Immature natural killer cell (primary cell): ENCODE results near the gene ZNF69. TPM values are rescaled to one million over a fixed set of nuclear protein-coding genes. Genes with fewer than 3 reads are reported as not detected.
"Not testable (repeated sequence)": the region's sequence is repeated elsewhere in the genome, so short reads cannot be mapped to it uniquely, and the experiment has no call there.

Experiments
- DNase-seq, 3 donors: peaks; one replicate each; pipeline ENCODE4 v3.0.0; 2022; ENCODE audit warnings: mixed read lengths in 1 of 3
- H3K27ac Mint-ChIP-seq, 6 donors: one replicate each; pipeline ENCODE4 v1.8.0; 2020; ENCODE audit warnings: mixed read lengths in 6 of 6, mild to moderate bottlenecking in 5 of 6, inconsistent platforms in 4 of 6, moderate library complexity in 3 of 6
- H3K27me3 Mint-ChIP-seq, 3 donors: one replicate each; pipeline ENCODE4 v1.8.0; 2020 to 2021; ENCODE audit warnings: low read depth in 3 of 3, mild to moderate bottlenecking in 3 of 3, mixed read lengths in 3 of 3, moderate library complexity in 3 of 3, inconsistent platforms in 1 of 3
- H3K36me3 Mint-ChIP-seq, 3 donors: one replicate each; pipeline ENCODE4 v1.8.0; 2020; ENCODE audit warnings: mixed read lengths in 3 of 3, inconsistent platforms in 2 of 3, mild to moderate bottlenecking in 2 of 3
- H3K4me1 Mint-ChIP-seq, 2 donors: one replicate each; pipeline ENCODE4 v1.8.0; 2020; ENCODE audit warnings: inconsistent platforms in 2 of 2, mild to moderate bottlenecking in 2 of 2, mixed read lengths in 2 of 2, moderate library complexity in 1 of 2
- H3K4me3 Mint-ChIP-seq, 5 donors: one replicate each; pipeline ENCODE4 v1.8.0; 2020; ENCODE audit warnings: mild to moderate bottlenecking in 5 of 5, mixed read lengths in 5 of 5, inconsistent platforms in 3 of 5, moderate library complexity in 3 of 5
- H3K9me3 Mint-ChIP-seq, 6 donors: one replicate each; pipeline ENCODE4 v1.8.0; 2020; ENCODE audit warnings: mild to moderate bottlenecking in 6 of 6, mixed read lengths in 6 of 6, inconsistent platforms in 4 of 6, moderate library complexity in 3 of 6
- polyA plus RNA-seq, 3 donors: library from polyadenylated mRNA; unstranded; fragments of 300-500 nt; fragmentation: Illumina TruSeq; gene quantifications; one replicate each; pipeline ENCODE4 v1.2.3, GENCODE V29; 2021

The ZNF69 gene
- polyA plus RNA-seq, 3 donors from 2014 or later, result 2.4 to 3.3 TPM; not detected in 1

GRCh38 chr19:11948646-11949045 is 61.1 kb downstream of the ZNF69 start:
- Mint-ChIP-seq H3K9me3 (peaks cover 63 to 97% (median 95%) of the 10 kb centered on the region in 6 donors), H3K36me3 (peaks cover 75 to 86% (median 81%) of the 10 kb centered on the region in 3 donors), H3K27ac (no peak overlapping the region), H3K27me3 (peaks cover 9 to 11% (median 10%) of the 10 kb centered on the region in 3 donors), H3K4me1 (peaks cover 0 to 1% of the 10 kb centered on the region in 2 donors), H3K4me3 (peak overlapping the region in 1 of 5 donors; percentile 44)
- no peak for DNase-seq

GRCh38 chr19:11949201-11949600 is 61.6 kb downstream of the ZNF69 start:
- no peak for DNase-seq
- H3K36me3 Mint-ChIP-seq, result peaks cover 70 to 81% (median 76%) of the 10 kb centered on the region in 3 donors
- H3K27ac Mint-ChIP-seq, result no peak overlapping the region
- peaks cover 60 to 95% (median 94%) of the 10 kb centered on the region in 6 donors for H3K9me3 Mint-ChIP-seq
- peak overlapping the region in 1 of 5 donors; percentile 44 for H3K4me3 Mint-ChIP-seq
- H3K27me3 Mint-ChIP-seq, result peaks cover 9 to 11% (median 10%) of the 10 kb centered on the region in 3 donors
- H3K4me1 Mint-ChIP-seq, result peaks cover 0 to 1% of the 10 kb centered on the region in 2 donors

GRCh38 chr19:11949614-11950080 is 62.1 kb downstream of the ZNF69 start:
- H3K4me3 Mint-ChIP-seq, H3K27ac Mint-ChIP-seq, DNase-seq, H3K4me1 Mint-ChIP-seq: not testable (repeated sequence)
- Mint-ChIP-seq H3K27me3 (peaks cover 5 to 11% (median 10%) of the 10 kb centered on the region in 3 donors), H3K36me3 (peaks cover 65 to 77% (median 71%) of the 10 kb centered on the region in 3 donors), H3K9me3 (peaks cover 56 to 91% (median 89%) of the 10 kb centered on the region in 6 donors)

GRCh38 chr19:11950312-11950711 is 62.7 kb downstream of the ZNF69 start:
- Mint-ChIP-seq H3K27me3 (peaks cover 4 to 11% (median 10%) of the 10 kb centered on the region in 3 donors), H3K9me3 (peaks cover 55 to 87% (median 84%) of the 10 kb centered on the region in 6 donors), H3K4me1 (peaks cover 0 to 1% of the 10 kb centered on the region in 2 donors), H3K4me3 (no peak overlapping the region), H3K36me3 (peaks cover 59 to 72% (median 68%) of the 10 kb centered on the region in 3 donors), H3K27ac (no peak overlapping the region)
- no peak for DNase-seq

Other genes starting within 250 kb of the ZNF69 start
- 1 to 10 TPM; 1.7 to 5.0 (median 2.4) TPM for gene ZNF823, start 148.8 kb upstream of the ZNF69 start, polyA plus RNA-seq
- gene ZNF441, start 120.8 kb upstream of the ZNF69 start, polyA plus RNA-seq, result 1 to 10 TPM in 2 of 3 donors, under 1 TPM in 1; 0.14 to 7.9 (median 5.2) TPM
- 1 to 10 TPM in 1 of 3 donors, not detected in 2; 1.1 TPM for gene ZNF491, start 89.3 kb upstream of the ZNF69 start, polyA plus RNA-seq
- 1 to 10 TPM in 2 of 3 donors, under 1 TPM in 1; 0.34 to 4.5 (median 2.4) TPM for gene ZNF440, start 73.5 kb upstream of the ZNF69 start, polyA plus RNA-seq
- 1 to 10 TPM in 2 of 3 donors, not detected in 1; 2.0 to 2.7 TPM for gene ZNF439, start 39.1 kb upstream of the ZNF69 start, polyA plus RNA-seq
- 1 to 10 TPM; 1.3 to 3.0 (median 2.4) TPM for gene ZNF700, start 37.3 kb downstream of the ZNF69 start, polyA plus RNA-seq
- 1 to 10 TPM in 2 of 3 donors, under 1 TPM in 1; 0.91 to 5.3 (median 2.9) TPM for gene ZNF763, start 77.3 kb downstream of the ZNF69 start, polyA plus RNA-seq
- gene ZNF433, start 147.9 kb downstream of the ZNF69 start, polyA plus RNA-seq, result 1 to 10 TPM; 4.5 to 6.5 (median 5.4) TPM
- not detected for gene ZNF878, start 165.2 kb downstream of the ZNF69 start, polyA plus RNA-seq
- 1 to 10 TPM in 2 of 3 donors, under 1 TPM in 1; 0.13 to 2.8 (median 2.6) TPM for gene ZNF844, start 176.9 kb downstream of the ZNF69 start, polyA plus RNA-seq